Mammary epithelial cell (primary cell): ENCODE data around the gene PHTF2.

Source experiments
- EZH2 ChIP-seq: IDR thresholded peaks from 2 replicates; pipeline ENCODE4 v1.6.1; 2012; ENCODE audit warnings: low read length, inconsistent platforms, borderline replicate concordance
- TF ChIP-seq, protein P1 (sequence below), 2 donors: IDR thresholded peaks in 1 of 2; conservative IDR thresholded peaks in 1 of 2; 2 replicates each; pipeline ENCODE4 v1.5.1; 2011 to 2012; ENCODE audit warnings: inconsistent platforms in 2 of 2, low read length in 2 of 2, mild to moderate bottlenecking in 2 of 2, control low read depth in 1 of 2, low read depth in 1 of 2; ENCODE audit not compliant: insufficient read depth in 1 of 2; ENCODE audit errors: extremely low read depth in 1 of 2

DNA sequence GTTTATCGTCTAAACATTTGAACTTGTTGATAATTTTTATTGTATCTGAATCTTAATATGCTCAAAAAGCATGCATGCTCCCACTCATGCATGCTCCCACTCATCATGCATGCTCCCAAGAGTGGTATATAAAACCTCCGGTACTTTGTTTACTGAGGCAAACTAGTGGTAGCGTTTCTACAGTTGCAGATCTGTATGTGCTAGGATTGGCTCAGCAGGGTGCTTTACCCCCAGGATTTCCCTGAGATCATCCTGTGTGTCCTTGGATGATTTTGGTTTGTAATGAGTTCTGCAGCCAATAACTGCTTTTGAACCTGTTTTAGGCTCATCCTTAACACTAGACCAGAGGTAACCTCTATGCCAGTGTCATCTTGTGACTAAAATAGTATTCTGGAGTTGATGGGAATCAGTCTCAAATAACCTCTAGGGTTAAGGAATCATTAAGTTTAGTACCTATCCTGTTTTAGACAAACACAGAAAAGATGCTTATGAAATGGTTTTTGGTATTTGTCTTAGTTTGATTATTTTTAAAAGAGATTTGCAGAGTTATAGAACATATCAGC is 40.4 kb downstream of the PHTF2 start:
- TF ChIP-seq, protein P1, sequence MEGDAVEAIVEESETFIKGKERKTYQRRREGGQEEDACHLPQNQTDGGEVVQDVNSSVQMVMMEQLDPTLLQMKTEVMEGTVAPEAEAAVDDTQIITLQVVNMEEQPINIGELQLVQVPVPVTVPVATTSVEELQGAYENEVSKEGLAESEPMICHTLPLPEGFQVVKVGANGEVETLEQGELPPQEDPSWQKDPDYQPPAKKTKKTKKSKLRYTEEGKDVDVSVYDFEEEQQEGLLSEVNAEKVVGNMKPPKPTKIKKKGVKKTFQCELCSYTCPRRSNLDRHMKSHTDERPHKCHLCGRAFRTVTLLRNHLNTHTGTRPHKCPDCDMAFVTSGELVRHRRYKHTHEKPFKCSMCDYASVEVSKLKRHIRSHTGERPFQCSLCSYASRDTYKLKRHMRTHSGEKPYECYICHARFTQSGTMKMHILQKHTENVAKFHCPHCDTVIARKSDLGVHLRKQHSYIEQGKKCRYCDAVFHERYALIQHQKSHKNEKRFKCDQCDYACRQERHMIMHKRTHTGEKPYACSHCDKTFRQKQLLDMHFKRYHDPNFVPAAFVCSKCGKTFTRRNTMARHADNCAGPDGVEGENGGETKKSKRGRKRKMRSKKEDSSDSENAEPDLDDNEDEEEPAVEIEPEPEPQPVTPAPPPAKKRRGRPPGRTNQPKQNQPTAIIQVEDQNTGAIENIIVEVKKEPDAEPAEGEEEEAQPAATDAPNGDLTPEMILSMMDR (conservative IDR thresholded peaks at IDR 0.05 in 1 of 2, IDR thresholded peaks at IDR 0.05 in 1 of 2; ENCODE audit: extremely low read depth in 1 of 2, insufficient read depth in 1 of 2, low read depth in 1 of 2, low read length in 2 of 2) = no peak
- TF ChIP-seq EZH2 = no peak
